Right lobe of liver (tissue), 6 donors: ENCODE measurements around the gene HTR4. TPM values are rescaled to one million over a fixed set of nuclear protein-coding genes. Genes with fewer than 3 reads are reported as not detected.
"Not testable (repeated sequence)": the region's sequence is repeated elsewhere in the genome, so short reads cannot be mapped to it uniquely, and the experiment has no call there.

Experiments used
- ATAC-seq, 4 donors: fragments of 200-7000 bp; cut with Tn5 transposase; one replicate each; pipeline ENCODE4 v1.9.1; 2020; ENCODE audit warnings: mild to moderate bottlenecking in 4 of 4, moderate library complexity in 4 of 4
- DNase-seq, 3 donors: peaks; one replicate each; pipeline ENCODE4 v3.0.0-alpha.2; 2020
- H3K27ac ChIP-seq, 3 donors: fragments of 200-600 bp; one replicate each; pipeline ENCODE4 v1.8.0; 2022
- H3K27me3 ChIP-seq, 2 donors: fragments of 200-600 bp; one replicate each; pipeline ENCODE4 v1.8.0; 2022
- H3K36me3 ChIP-seq, 4 donors: fragments of 200-600 bp; sonication (generic) in 1 of 4; one replicate each; pipeline versions ENCODE4 v1.5.1 to v1.8.0; 2017 to 2022; ENCODE audit warnings: control low read depth in 1 of 4
- H3K4me1 ChIP-seq, 4 donors: fragments of 200-600 bp; sonication (generic) in 1 of 4; one replicate each; pipeline versions ENCODE4 v1.5.1 to v1.8.0; 2017 to 2022; ENCODE audit warnings: control low read depth in 1 of 4
- H3K4me3 ChIP-seq, 3 donors: fragments of 200-600 bp; one replicate each; pipeline ENCODE4 v1.8.0; 2022
- H3K9me3 ChIP-seq, 4 donors: fragments of 200-600 bp; sonication (generic) in 1 of 4; one replicate each; pipeline versions ENCODE4 v1.5.1 to v1.8.0; 2017 to 2022; ENCODE audit warnings: control low read depth in 1 of 4
- POLR2A ChIP-seq: fragments of 450-650 bp; IDR thresholded peaks from one replicate; pipeline ENCODE4 v1.6.1; 2017; ENCODE audit warnings: antibody characterized with exemption, mild to moderate bottlenecking
- WGBS: methylation state at CpG from one replicate; pipeline ENCODE4 v1.1.6; 2018; ENCODE audit warnings: low coverage, low lambda C conversion rate; ENCODE audit not compliant: insufficient coverage; ENCODE audit errors: missing lambda C conversion rate; 5-methylcytosine and 5-hydroxymethylcytosine counted together
- intact Hi-C, 2 donors: fragments of 100-400 bp; cut with DNase I; formaldehyde crosslinking; loops; one replicate each; pipeline versions ENCODE4 v1.11.2 to v1.14.1; 2022
- total RNA-seq, 6 experiments: library from RNA; depleted of rRNA in 2 of 6; stranded (reverse); fragments of >200 nt in 2 of 6; fragmentation: NEBNext Ultra II Directional in 3 of 6; extraction: Animal tissue kit (Norgen Biotek cat#: 25700) in 3 of 6; gene quantifications; one replicate each; pipeline versions ENCODE4 v1.1.0 to v1.2.4, GENCODE V29; 2016 to 2023
- TF ChIP-seq, protein P1 (sequence below), 4 donors: fragments of 200-600 bp in 3 of 4; fragments of 450-650 bp in 1 of 4; IDR thresholded peaks; one replicate each; pipeline versions ENCODE4 v1.5.1 to v1.8.0; 2016 to 2022; ENCODE audit warnings: antibody characterized with exemption in 4 of 4, mild to moderate bottlenecking in 2 of 4
- donor health status: DM: no; HTN: yes; CAD: no.
- donor health status: DM: no; HTN: no; CAD: no.
- donor health status: DM: no; HTN: no; CAD: no.
- donor health status: DM: no; HTN: yes; CAD: no.
- donor health status: DM: no; HTN: yes; CAD: no.

HTR4 gene
- total RNA-seq, 6 experiments from 2014 or later, result 0.12 to 0.23 (median 0.13) TPM; not detected in 3

DNA sequence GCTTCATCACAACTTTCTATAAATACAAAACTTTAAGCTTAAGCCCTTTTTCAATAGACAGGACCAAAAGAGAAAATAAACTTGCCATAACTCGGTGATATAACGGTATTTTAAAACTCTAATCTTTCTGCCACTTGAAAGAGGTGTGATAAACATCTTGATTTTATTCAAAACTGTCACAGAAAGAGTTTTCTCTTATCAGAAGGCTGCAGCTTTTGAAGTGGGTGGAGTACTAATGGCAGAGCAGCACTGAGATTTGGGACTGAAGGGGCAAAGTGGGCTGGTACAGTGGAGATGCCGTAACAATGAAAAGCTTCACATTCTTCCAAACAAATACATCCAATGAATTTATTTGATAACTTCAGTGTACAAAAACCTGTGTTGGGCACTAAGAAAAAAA lies 178.0 kb downstream of the HTR4 start:
- ATAC-seq (no peak), DNase-seq (no peak)
- TF ChIP-seq, protein P1, sequence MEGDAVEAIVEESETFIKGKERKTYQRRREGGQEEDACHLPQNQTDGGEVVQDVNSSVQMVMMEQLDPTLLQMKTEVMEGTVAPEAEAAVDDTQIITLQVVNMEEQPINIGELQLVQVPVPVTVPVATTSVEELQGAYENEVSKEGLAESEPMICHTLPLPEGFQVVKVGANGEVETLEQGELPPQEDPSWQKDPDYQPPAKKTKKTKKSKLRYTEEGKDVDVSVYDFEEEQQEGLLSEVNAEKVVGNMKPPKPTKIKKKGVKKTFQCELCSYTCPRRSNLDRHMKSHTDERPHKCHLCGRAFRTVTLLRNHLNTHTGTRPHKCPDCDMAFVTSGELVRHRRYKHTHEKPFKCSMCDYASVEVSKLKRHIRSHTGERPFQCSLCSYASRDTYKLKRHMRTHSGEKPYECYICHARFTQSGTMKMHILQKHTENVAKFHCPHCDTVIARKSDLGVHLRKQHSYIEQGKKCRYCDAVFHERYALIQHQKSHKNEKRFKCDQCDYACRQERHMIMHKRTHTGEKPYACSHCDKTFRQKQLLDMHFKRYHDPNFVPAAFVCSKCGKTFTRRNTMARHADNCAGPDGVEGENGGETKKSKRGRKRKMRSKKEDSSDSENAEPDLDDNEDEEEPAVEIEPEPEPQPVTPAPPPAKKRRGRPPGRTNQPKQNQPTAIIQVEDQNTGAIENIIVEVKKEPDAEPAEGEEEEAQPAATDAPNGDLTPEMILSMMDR (IDR thresholded peaks at IDR 0.05), result no peak
- no peak for TF ChIP-seq POLR2A
- intact Hi-C loops, result no loop called here
- no peak overlapping the region for H3K4me3 ChIP-seq
- no peaks in the 10 kb centered on the region for H3K9me3 ChIP-seq
- H3K36me3 ChIP-seq, result no peaks in the 10 kb centered on the region
- H3K27me3 ChIP-seq, result no peaks in the 10 kb centered on the region
- no peak overlapping the region for H3K27ac ChIP-seq
- H3K4me1 ChIP-seq, result no peaks in the 10 kb centered on the region
- 87% methylated on average over 3 of the region's 3 CpGs for WGBS

DNA sequence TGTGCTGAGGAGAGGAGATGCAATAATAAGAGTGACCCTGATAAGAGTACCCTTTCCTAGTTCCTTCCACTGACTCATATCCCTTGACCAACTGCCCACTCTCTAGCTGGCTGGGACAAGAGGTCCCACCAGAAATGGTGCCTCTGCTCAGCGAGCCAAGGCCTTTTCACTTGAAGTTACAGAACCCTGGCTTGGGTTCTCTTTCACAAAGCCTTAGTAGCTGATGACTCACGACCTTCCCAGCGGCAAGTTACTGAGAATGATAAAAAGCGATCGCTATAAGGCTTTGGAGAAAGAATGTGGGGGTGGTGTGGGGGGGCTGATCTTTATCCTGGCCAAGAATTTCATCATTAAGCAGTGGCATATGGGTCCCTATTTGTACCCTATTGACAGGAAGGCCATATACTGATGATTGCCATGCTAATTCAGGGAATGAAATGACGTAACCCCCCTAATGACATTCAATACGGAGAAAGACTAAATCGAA lies 180.3 kb downstream of the HTR4 start:
- Histone ChIP-seq H3K9me3 (no peaks in the 10 kb centered on the region), H3K4me1 (peaks cover 0 to 5% (median 0%) of the 10 kb centered on the region in 4 donors), H3K27ac (no peak overlapping the region), H3K27me3 (no peaks in the 10 kb centered on the region), H3K4me3 (no peak overlapping the region), H3K36me3 (no peaks in the 10 kb centered on the region)
- DNase-seq (no peak), ATAC-seq (no peak)
- intact Hi-C loops, result no loop called here
- TF ChIP-seq, protein P1 (IDR thresholded peaks at IDR 0.05), result no peak
- no peak for TF ChIP-seq POLR2A
- 85% methylated on average over 7 of the region's 8 CpGs for WGBS

DNA sequence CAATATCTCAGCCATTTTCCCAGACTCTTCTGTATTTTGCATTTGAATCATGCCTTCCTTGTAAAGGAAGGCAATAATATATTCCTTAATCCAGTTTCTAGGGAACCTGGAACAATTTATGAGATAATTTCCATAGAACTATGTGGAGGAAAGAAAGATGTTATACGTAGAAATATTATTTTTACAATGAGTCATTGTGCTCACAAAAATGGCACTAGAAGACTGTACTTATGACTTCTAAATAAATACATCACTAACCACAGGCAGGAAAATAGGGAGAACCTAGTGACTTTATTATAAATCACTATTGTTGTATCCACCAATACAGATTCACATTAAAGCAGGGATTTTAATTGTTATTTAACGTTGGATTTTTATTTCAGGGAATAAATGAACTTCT lies 182.9 kb downstream of the HTR4 start:
- H3K4me1 ChIP-seq, result peaks cover 0 to 8% (median 0%) of the 10 kb centered on the region in 4 donors
- H3K27ac ChIP-seq, result no peak overlapping the region
- DNase-seq, result no peak
- ATAC-seq, result no peak
- TF ChIP-seq, protein P1 (IDR thresholded peaks at IDR 0.05), result no peak
- TF ChIP-seq POLR2A, result no peak
- H3K36me3 ChIP-seq, result no peaks in the 10 kb centered on the region
- no peaks in the 10 kb centered on the region for H3K9me3 ChIP-seq
- H3K27me3 ChIP-seq, result no peaks in the 10 kb centered on the region
- no peak overlapping the region for H3K4me3 ChIP-seq
- intact Hi-C loops, result no loop called here
- 86% methylated on average over 2 of the region's 2 CpGs for WGBS

DNA sequence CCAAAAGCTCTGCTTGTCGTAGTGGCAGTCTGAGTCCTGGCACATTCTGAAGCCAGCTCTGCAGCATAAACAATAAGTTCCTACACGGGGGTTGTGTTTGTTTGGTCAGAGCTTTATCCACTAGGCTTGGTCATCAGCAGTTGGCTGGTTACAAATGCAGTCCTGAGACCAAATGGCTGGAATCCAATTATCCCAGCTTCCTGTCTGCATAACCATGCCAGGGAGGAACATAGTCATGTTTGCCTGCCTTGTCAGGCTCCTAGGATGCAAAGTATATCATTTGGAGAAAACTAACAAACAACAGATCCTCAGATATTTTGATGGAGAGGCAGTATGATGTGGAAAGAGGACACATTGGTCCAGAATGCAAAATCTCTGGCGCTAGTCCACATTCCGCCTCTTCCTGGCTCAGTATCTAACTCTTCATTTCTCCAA lies 184.8 kb downstream of the HTR4 start:
- WGBS, result 36% methylated on average over 4 of the region's 4 CpGs
- ATAC-seq, result peak; percentile 91 to 97 (median 93)
- Histone ChIP-seq H3K27ac (peak overlapping the region in 1 of 3 donors; percentile 38), H3K27me3 (no peaks in the 10 kb centered on the region), H3K9me3 (no peaks in the 10 kb centered on the region), H3K4me3 (no peak overlapping the region), H3K4me1 (peaks cover 0 to 8% (median 0%) of the 10 kb centered on the region in 4 donors), H3K36me3 (no peaks in the 10 kb centered on the region)
- TF ChIP-seq, protein P1 (IDR thresholded peaks at IDR 0.05), result no peak
- no peak for TF ChIP-seq POLR2A
- intact Hi-C loops, result no loop called here
- DNase-seq, result peak in 2 of 3 donors; percentile 26 to 50

DNA sequence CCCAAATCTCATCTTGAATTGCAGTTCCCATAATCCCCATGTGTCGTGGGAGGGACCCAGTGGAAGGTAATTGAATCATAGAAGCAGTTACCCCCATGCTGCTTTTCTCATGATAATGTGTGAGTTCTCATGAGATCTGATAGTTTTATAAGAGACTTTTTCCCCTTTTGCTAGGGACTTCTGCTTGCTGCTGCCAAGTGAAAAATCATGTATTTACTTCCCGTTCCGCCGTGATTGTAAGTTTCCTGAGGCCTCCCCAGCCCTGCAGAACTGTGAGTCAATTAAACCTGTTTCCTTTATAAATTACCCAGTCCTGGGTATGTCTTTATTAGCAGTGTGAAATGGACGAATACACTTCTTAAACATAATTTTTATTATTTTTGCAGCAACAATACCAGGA lies 185.6 kb downstream of the HTR4 start:
- H3K27me3 ChIP-seq, ATAC-seq, H3K9me3 ChIP-seq, H3K4me3 ChIP-seq, H3K36me3 ChIP-seq, intact Hi-C loops, H3K4me1 ChIP-seq, DNase-seq, H3K27ac ChIP-seq: not testable (repeated sequence)
- WGBS, result 76% methylated on average over 5 of the region's 5 CpGs
